ENCODE results near the gene ATP10A. TPM values are rescaled to one million over a fixed set of nuclear protein-coding genes. Genes with fewer than 3 reads are reported as not detected.
A peak's percentile ranks its signal among the peaks of the same experiment; 100 is the strongest.

The ATP10A gene
- polyA plus RNA-seq, 3 donors = 0.71 to 3.9 (median 0.92) TPM

GRCh38 chr15:25724899-25725298 lies 138.2 kb downstream of the ATP10A start:
- peaks cover 0 to 2% (median 0%) of the 10 kb centered on the region in 7 donors for H3K9me3 Mint-ChIP-seq
- WGBS (ENCODE audit: insufficient coverage) = no CpG with 5 or more reads among the region's 7 CpGs
- Histone ChIP-seq H3K27me3 (ENCODE audit: control insufficient read depth in 2 of 2, insufficient read depth in 2 of 2, low read length in 2 of 2) (no peaks in the 10 kb centered on the region), H2AFZ (ENCODE audit: insufficient read depth, low read depth, low read length, poor library complexity, severe bottlenecking) (no peak overlapping the region), H3K79me2 (ENCODE audit: insufficient read depth, low read length) (no peaks in the 10 kb centered on the region), H3K9me3 (replicated peaks in 1 of 2; ENCODE audit: control insufficient read depth in 1 of 2, insufficient read depth in 1 of 2, low read length in 2 of 2) (no peaks in the 10 kb centered on the region), H3K4me3 (replicated peaks in 1 of 3; ENCODE audit: low read depth in 2 of 3, low read length in 3 of 3) (no peak overlapping the region), H3K9ac (ENCODE audit: insufficient read depth, low read length, poor library complexity, severe bottlenecking) (no peak overlapping the region), H4K20me1 (ENCODE audit: insufficient read depth, low read length) (no peaks in the 10 kb centered on the region), H3K27ac (ENCODE audit: low read depth in 1 of 2, low read length in 2 of 2) (no peak overlapping the region), H3K36me3 (replicated peaks in 1 of 2; ENCODE audit: control insufficient read depth in 1 of 2, insufficient read depth in 2 of 2, low read length in 2 of 2) (peaks cover 0 to 29% of the 10 kb centered on the region in 2 donors), H3K4me1 (ENCODE audit: control insufficient read depth in 1 of 2, insufficient read depth in 2 of 2, low read length in 2 of 2) (no peaks in the 10 kb centered on the region), H3K4me2 (replicated peaks; ENCODE audit: extremely low read depth, low read length, poor library complexity, severe bottlenecking) (no peak overlapping the region)
- no peak overlapping the region for H3K4me3 Mint-ChIP-seq
- intact Hi-C loops (cut with micrococcal nuclease) = no loop called here
- H3K4me1 Mint-ChIP-seq = no peaks in the 10 kb centered on the region
- TF ChIP-seq CTCF (IDR thresholded peaks at IDR 0.05) = no peak
- no peak overlapping the region for H3K27ac Mint-ChIP-seq
- H3K27me3 Mint-ChIP-seq (ENCODE audit: low read depth in 3 of 3) = peaks cover 0 to 4% (median 1%) of the 10 kb centered on the region in 3 donors
- H3K36me3 Mint-ChIP-seq = peaks cover 6 to 12% of the 10 kb centered on the region in 2 donors
- DNase-seq = no peak

GRCh38 chr15:25721605-25721955 lies 141.5 kb downstream of the ATP10A start:
- intact Hi-C loops (cut with micrococcal nuclease) = no loop called here
- Mint-ChIP-seq H3K27me3 (ENCODE audit: low read depth in 3 of 3) (peaks cover 0 to 9% (median 1%) of the 10 kb centered on the region in 3 donors), H3K9me3 (no peaks in the 10 kb centered on the region), H3K4me1 (peaks cover 4% of the 10 kb centered on the region), H3K27ac (peak overlapping the region in 1 of 7 donors; percentile 26), H3K36me3 (peaks cover 10 to 12% of the 10 kb centered on the region in 2 donors), H3K4me3 (no peak overlapping the region)
- Histone ChIP-seq H3K27ac (ENCODE audit: low read depth in 1 of 2, low read length in 2 of 2) (no peak overlapping the region), H3K4me3 (replicated peaks in 1 of 3; ENCODE audit: low read depth in 2 of 3, low read length in 3 of 3) (no peak overlapping the region), H4K20me1 (ENCODE audit: insufficient read depth, low read length) (no peaks in the 10 kb centered on the region), H3K9ac (ENCODE audit: insufficient read depth, low read length, poor library complexity, severe bottlenecking) (no peak overlapping the region), H3K4me1 (ENCODE audit: control insufficient read depth in 1 of 2, insufficient read depth in 2 of 2, low read length in 2 of 2) (no peaks in the 10 kb centered on the region), H2AFZ (ENCODE audit: insufficient read depth, low read depth, low read length, poor library complexity, severe bottlenecking) (no peak overlapping the region), H3K9me3 (replicated peaks in 1 of 2; ENCODE audit: control insufficient read depth in 1 of 2, insufficient read depth in 1 of 2, low read length in 2 of 2) (no peaks in the 10 kb centered on the region), H3K27me3 (ENCODE audit: control insufficient read depth in 2 of 2, insufficient read depth in 2 of 2, low read length in 2 of 2) (no peaks in the 10 kb centered on the region), H3K4me2 (replicated peaks; ENCODE audit: extremely low read depth, low read length, poor library complexity, severe bottlenecking) (no peak overlapping the region), H3K79me2 (ENCODE audit: insufficient read depth, low read length) (no peaks in the 10 kb centered on the region), H3K36me3 (replicated peaks in 1 of 2; ENCODE audit: control insufficient read depth in 1 of 2, insufficient read depth in 2 of 2, low read length in 2 of 2) (peaks cover 0 to 29% of the 10 kb centered on the region in 2 donors)
- DNase-seq = no peak
- TF ChIP-seq CTCF (IDR thresholded peaks at IDR 0.05) = no peak
- WGBS (ENCODE audit: insufficient coverage) = 92% methylated on average over 5 of the region's 8 CpGs

All from CD14-positive monocyte (primary cell).